Right atrium auricular region (tissue), 2 donors: ENCODE measurements around the gene CFAP52. TPM values are rescaled to one million over a fixed set of nuclear protein-coding genes. Genes with fewer than 3 reads are reported as not detected.

Source experiments
- DNase-seq: peaks from one replicate; pipeline ENCODE4 v3.0.0-alpha.2; 2019; ENCODE audit warnings: low spot score
- H3K27ac ChIP-seq, 2 donors: fragments of 200-600 bp; sonication (generic); 1 replicate in 1 of 2; 2 replicates in 1 of 2; pipeline ENCODE4 v1.5.1; 2016 to 2019
- H3K27me3 ChIP-seq, 2 donors: fragments of 200-600 bp; sonication (generic); one replicate each; pipeline versions ENCODE4 v1.5.1 to v1.6.0; 2017 to 2019
- H3K36me3 ChIP-seq: fragments of 200-600 bp; sonication (generic); one replicate; pipeline ENCODE4 v1.5.1; 2016
- H3K4me1 ChIP-seq, 2 donors: fragments of 200-600 bp; sonication (generic); one replicate each; pipeline versions ENCODE4 v1.5.1 to v1.6.0; 2017 to 2019
- H3K4me3 ChIP-seq, 2 donors: fragments of 200-600 bp; sonication (generic); 1 replicate in 1 of 2; 2 replicates in 1 of 2; pipeline ENCODE4 v1.5.1; 2017 to 2019; ENCODE audit warnings: mild to moderate bottlenecking in 1 of 2, moderate library complexity in 1 of 2
- H3K9me3 ChIP-seq, 2 donors: fragments of 200-600 bp; sonication (generic); one replicate each; pipeline ENCODE4 v1.5.1; 2019
- CTCF ChIP-seq, 2 donors: fragments of 200-600 bp; sonication (generic); IDR thresholded peaks; one replicate each; pipeline ENCODE4 v1.5.1; 2019; ENCODE audit warnings: antibody characterized with exemption in 2 of 2
- total RNA-seq, 2 donors: library from RNA; depleted of rRNA; stranded (reverse); fragments of >200 nt; gene quantifications; one replicate each; pipeline ENCODE4 v1.1.0, GENCODE V29; 2016

CFAP52 gene
- 1 to 10 TPM in 1 of 2 donors, not detected in 1; 1.1 TPM for total RNA-seq

GRCh38 chr17:9576521-9577372 lies at the start of gene CFAP52:
Gene CFAP52, plus strand, starts transcription at chr17:9576642. Its CDS starts 54 bp downstream, at chr17:9576696.
- Histone ChIP-seq H3K9me3 (no peaks in the 10 kb centered on the region), H3K27me3 (no peaks in the 10 kb centered on the region), H3K4me1 (peaks cover 0 to 20% of the 10 kb centered on the region in 2 donors), H3K4me3 (peak within 1 kb of the TSS; percentile 78 to 85), H3K27ac (peak within 1 kb of the TSS; percentile 51 to 52), H3K36me3 (no peaks in the 10 kb centered on the region)
- TF ChIP-seq CTCF (IDR thresholded peaks at IDR 0.05): peak; percentile 45 to 71
- DNase-seq: peak; percentile 77

GRCh38 chr17:9527788-9528187 lies 48.7 kb upstream of the CFAP52 start:
- H3K4me1 ChIP-seq: no peaks in the 10 kb centered on the region
- H3K4me3 ChIP-seq: no peak overlapping the region
- DNase-seq: no peak
- no peaks in the 10 kb centered on the region for H3K9me3 ChIP-seq
- no peak overlapping the region for H3K27ac ChIP-seq
- H3K36me3 ChIP-seq: no peaks in the 10 kb centered on the region
- H3K27me3 ChIP-seq: no peaks in the 10 kb centered on the region
- TF ChIP-seq CTCF (IDR thresholded peaks at IDR 0.05): no peak

- H3K27me3 ChIP-seq: no peaks in the 10 kb centered on the region
- DNase-seq: no peak
- H3K27ac ChIP-seq: no peak overlapping the region
- no peaks in the 10 kb centered on the region for H3K4me1 ChIP-seq
- peak; percentile 12 to 48 for TF ChIP-seq CTCF (IDR thresholded peaks at IDR 0.05)
- no peaks in the 10 kb centered on the region for H3K9me3 ChIP-seq
- H3K36me3 ChIP-seq: no peaks in the 10 kb centered on the region
- H3K4me3 ChIP-seq: no peak overlapping the region
These were observed 47.3 kb upstream of the CFAP52 start for GRCh38 chr17:9529033-9529700.

- Histone ChIP-seq H3K4me1 (no peaks in the 10 kb centered on the region), H3K4me3 (no peak overlapping the region), H3K27ac (no peak overlapping the region), H3K36me3 (no peaks in the 10 kb centered on the region), H3K9me3 (no peaks in the 10 kb centered on the region), H3K27me3 (no peaks in the 10 kb centered on the region)
- TF ChIP-seq CTCF (IDR thresholded peaks at IDR 0.05): no peak
- no peak for DNase-seq
These were observed 45.4 kb upstream of the CFAP52 start for GRCh38 chr17:9531034-9531433.

GRCh38 chr17:9532715-9533114 lies 43.7 kb upstream of the CFAP52 start:
- DNase-seq: no peak
- no peak overlapping the region for H3K27ac ChIP-seq
- no peaks in the 10 kb centered on the region for H3K9me3 ChIP-seq
- no peaks in the 10 kb centered on the region for H3K27me3 ChIP-seq
- no peaks in the 10 kb centered on the region for H3K4me1 ChIP-seq
- no peak overlapping the region for H3K4me3 ChIP-seq
- TF ChIP-seq CTCF (IDR thresholded peaks at IDR 0.05): no peak
- H3K36me3 ChIP-seq: no peaks in the 10 kb centered on the region
